ENCODE data around the gene DMRTA1. TPM values are rescaled to one million over a fixed set of nuclear protein-coding genes. Genes with fewer than 3 reads are reported as not detected.

Gene DMRTA1
- total and polyA plus RNA-seq, 11 donors = 0.06 to 1.2 (median 0.60) TPM

DNA sequence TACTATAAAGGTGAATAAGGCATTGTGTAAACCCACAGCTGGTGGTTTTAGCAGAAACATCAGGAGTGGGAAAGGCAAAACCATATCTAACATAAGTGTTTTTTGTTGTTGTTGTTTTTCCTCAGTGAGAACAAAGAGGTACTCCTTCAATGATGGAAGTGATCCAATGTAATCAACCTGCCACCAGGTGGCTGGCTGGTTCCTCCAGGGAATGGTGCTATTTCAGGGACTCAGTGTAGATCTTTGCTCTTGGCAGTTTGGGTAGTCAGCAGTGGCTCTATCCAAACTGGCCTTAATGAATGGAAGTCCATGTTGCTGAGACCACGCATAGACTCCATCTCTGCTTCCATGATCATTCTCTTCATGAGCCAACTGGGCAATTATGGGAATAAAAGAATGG lies 10.8 kb downstream of the DMRTA1 start:
- H3K4me3 ChIP-seq = no peak overlapping the region
- no peak overlapping the region for H3K27ac ChIP-seq
- H3K36me3 ChIP-seq = no peaks in the 10 kb centered on the region
- no peaks in the 10 kb centered on the region for H3K4me1 ChIP-seq
- no peak for TF ChIP-seq POLR2A (IDR thresholded peaks at IDR 0.05)
- TF ChIP-seq, protein P1, sequence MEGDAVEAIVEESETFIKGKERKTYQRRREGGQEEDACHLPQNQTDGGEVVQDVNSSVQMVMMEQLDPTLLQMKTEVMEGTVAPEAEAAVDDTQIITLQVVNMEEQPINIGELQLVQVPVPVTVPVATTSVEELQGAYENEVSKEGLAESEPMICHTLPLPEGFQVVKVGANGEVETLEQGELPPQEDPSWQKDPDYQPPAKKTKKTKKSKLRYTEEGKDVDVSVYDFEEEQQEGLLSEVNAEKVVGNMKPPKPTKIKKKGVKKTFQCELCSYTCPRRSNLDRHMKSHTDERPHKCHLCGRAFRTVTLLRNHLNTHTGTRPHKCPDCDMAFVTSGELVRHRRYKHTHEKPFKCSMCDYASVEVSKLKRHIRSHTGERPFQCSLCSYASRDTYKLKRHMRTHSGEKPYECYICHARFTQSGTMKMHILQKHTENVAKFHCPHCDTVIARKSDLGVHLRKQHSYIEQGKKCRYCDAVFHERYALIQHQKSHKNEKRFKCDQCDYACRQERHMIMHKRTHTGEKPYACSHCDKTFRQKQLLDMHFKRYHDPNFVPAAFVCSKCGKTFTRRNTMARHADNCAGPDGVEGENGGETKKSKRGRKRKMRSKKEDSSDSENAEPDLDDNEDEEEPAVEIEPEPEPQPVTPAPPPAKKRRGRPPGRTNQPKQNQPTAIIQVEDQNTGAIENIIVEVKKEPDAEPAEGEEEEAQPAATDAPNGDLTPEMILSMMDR (IDR thresholded peaks at IDR 0.05) = no peak
- WGBS, 4 donors = 79 to 94% (median 89%) methylated on average over 1 of the region's 1 CpG
- no peaks in the 10 kb centered on the region for H3K9me3 ChIP-seq
- H3K27me3 ChIP-seq = no peaks in the 10 kb centered on the region
- DNase-seq (no peak), ATAC-seq (no peak)
- intact Hi-C loops (cut with DNase I) = loop anchor here in 6 of 10 donors (5.0 to 10.0 kb wide), 4 partner anchors 210 to 653 kb away; partner anchors contain the start of gene MTAP (in 2 of the 6)

DNA sequence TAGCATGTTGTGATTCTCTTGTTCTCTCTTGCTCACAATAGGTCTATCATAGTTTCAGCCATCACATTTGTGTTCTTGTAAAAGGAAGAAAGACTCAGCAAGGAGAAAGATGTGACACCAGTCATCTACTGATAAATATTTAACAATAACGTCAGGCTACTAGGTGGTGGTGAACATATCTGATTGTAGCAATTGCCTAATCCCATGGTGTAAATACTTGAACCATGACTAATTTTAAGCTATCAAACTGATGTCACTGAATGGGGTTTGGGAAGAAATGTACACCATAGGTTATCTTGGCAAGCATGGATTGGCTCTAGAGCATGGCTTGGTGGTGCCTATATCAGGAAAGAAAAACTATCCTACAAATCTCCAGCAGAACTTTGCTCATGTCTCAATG lies 16.6 kb downstream of the DMRTA1 start:
- H3K9me3 ChIP-seq = no peaks in the 10 kb centered on the region
- intact Hi-C loops (cut with DNase I) = no loop called here
- no peak for TF ChIP-seq POLR2A (IDR thresholded peaks at IDR 0.05)
- TF ChIP-seq, protein P1 (IDR thresholded peaks at IDR 0.05) = no peak
- DNase-seq = no peak
- no peaks in the 10 kb centered on the region for H3K36me3 ChIP-seq
- no peaks in the 10 kb centered on the region for H3K4me1 ChIP-seq
- H3K27ac ChIP-seq = no peak overlapping the region
- 35 to 58% (median 45%) methylated on average over 1 of the region's 1 CpG for WGBS, 4 donors
- no peaks in the 10 kb centered on the region for H3K27me3 ChIP-seq
- no peak overlapping the region for H3K4me3 ChIP-seq
- ATAC-seq = no peak

DNA sequence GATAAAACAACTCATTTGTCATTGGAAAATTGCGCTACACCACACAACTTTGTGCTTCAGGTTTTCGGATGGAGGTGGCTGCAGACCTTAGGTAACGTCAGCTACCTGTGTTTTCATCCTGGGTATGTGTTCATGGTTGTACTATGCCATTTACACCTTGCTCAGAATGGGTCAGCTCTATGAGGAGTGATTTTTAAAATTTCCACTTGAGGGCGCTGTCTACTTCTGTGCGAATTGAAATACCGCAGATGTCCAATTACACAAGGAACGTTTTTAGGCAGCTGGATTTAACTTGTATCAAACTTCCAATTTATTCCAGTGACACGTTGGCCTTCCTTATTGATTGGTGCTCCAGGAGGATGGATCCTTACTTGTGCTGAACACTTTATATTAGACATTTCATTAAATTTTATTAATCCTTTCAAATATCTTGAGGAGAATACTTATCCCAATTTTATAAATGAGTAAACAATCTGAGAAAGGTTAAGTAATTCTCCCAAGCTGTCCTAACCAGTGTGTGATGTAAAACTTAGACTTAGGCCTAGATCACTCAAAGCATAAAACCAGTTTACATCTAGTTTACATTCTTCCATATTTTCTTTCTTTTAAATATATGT lies 23.4 kb downstream of the DMRTA1 start:
- no peaks in the 10 kb centered on the region for H3K27me3 ChIP-seq
- H3K36me3 ChIP-seq = no peaks in the 10 kb centered on the region
- TF ChIP-seq, protein P1 (IDR thresholded peaks at IDR 0.05) = peak; percentile 35 to 67 (median 50)
- TF ChIP-seq POLR2A (IDR thresholded peaks at IDR 0.05) = no peak
- no peak overlapping the region for H3K27ac ChIP-seq
- 0 to 4% (median 2%) methylated on average over 8 of the region's 8 CpGs for whole genome bisulfite sequencing, 4 donors
- intact Hi-C loops (cut with DNase I) = no loop called here
- H3K4me3 ChIP-seq = no peak overlapping the region
- peak in 1 of 4 donors; percentile 38 for ATAC-seq
- no peak for DNase-seq
- no peaks in the 10 kb centered on the region for H3K9me3 ChIP-seq
- no peaks in the 10 kb centered on the region for H3K4me1 ChIP-seq

DNA sequence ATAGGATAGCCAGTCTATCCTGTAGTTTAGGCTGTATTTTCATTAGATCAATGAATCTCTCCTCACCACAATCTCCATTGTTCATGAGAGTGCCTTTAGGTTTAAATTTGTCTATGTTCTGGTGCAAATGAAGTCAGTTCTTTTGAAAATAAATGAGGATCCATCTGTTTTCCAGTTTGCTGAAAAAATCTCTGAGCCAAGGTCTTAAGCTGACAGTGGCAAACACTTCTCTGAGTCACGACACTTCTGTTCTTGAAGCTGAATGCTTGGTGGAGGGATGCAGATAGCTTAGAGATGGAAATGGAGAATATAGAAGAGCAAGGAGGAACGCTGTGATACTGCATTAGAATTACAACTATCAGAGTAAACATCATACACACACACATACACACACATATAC lies 34.9 kb downstream of the DMRTA1 start:
- intact Hi-C loops (cut with DNase I) = no loop called here
- DNase-seq = no peak
- Histone ChIP-seq H3K27me3 (no peaks in the 10 kb centered on the region), H3K4me3 (no peak overlapping the region), H3K9me3 (peaks cover 0 to 16% (median 3%) of the 10 kb centered on the region in 12 donors), H3K36me3 (no peaks in the 10 kb centered on the region), H3K4me1 (no peaks in the 10 kb centered on the region), H3K27ac (no peak overlapping the region)
- WGBS, 4 donors = 58 to 71% (median 60%) methylated on average over 2 of the region's 2 CpGs
- no peak for TF ChIP-seq POLR2A (IDR thresholded peaks at IDR 0.05)
- TF ChIP-seq, protein P1 (IDR thresholded peaks at IDR 0.05) = no peak
- no peak for ATAC-seq
